8988T (cell line): Measurements from ENCODE around the gene DNM3.

ENCODE experiments used
- DNase-seq: peaks from one replicate; pipeline ENCODE4 v3.0.0; 2011

DNM3 gene

DNA sequence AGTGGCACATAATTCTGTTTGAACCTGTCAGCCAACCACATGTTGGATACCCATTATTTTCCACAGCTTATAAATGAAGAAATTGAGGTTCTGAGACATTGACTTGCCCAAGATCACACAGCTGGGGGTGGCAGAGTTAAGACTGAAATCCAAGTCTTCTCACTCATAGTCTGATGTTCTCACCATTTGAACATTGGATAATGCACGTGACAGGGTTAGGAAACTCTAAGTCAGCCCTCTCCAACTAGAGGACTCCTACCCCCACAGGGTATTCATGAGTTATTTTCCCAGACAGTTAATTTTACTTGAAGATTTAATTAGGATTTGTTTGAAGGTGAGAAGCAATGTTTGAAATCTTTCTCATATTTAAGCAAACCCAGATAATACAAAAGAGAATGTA is 541.1 kb downstream of the DNM3 start:
- DNase-seq: no peak

DNA sequence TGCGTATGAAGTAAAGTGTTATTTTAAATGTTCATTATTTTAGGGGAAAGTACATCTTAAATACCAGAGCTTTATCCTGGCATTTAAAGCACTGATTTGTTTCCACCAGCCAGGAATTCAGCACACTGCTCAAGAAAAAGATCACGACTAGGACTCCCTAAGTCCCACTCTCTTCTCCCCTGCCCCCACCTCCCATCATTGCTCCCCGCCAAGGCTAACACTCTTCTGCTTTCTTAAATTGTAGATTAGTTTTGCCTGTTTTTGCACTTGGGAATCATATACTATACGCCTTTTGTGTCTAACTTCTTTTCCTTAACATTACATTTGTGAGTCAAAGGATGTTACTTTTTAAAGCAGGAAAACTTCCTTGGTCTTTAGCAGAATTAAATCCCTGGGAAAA is 541.7 kb downstream of the DNM3 start:
- no peak for DNase-seq

DNA sequence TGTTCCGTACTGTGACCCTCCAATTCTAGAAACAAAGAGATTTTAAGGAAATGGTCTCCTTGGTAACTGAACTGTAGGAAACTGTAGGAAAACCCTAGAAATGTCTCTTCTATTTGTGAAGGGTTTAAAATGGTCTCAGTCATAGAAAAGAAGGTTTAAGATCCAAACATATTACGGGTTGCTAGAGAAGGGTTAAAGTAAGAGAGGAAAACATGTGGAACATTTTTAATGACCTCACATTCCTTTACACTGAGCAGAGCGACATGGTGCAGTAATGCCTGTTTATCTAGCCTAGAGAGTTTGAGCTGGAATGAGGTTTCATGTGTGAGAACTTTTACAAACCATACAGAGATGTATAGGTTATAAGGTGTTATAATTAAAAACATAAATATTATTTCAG is 542.2 kb downstream of the DNM3 start:
- DNase-seq: no peak

DNA sequence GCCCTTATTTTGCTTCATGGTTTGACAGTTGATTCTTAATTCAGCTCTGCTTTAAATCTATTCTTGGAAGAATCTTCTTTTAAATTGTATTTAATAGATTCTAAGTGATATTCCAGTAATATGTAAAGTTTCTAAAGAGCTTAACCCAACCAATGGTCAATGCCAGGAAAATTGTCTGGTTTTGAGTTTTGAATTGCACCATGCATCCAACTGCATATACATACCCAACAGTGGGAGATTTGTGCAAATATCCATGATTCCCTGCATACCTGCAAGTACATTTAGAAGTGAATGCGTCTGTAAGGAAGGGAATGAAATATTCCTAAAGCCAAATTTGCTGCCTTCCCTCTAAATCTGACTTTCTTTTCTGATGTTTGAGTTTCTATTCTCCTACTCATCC is 543.4 kb downstream of the DNM3 start:
- no peak for DNase-seq

DNA sequence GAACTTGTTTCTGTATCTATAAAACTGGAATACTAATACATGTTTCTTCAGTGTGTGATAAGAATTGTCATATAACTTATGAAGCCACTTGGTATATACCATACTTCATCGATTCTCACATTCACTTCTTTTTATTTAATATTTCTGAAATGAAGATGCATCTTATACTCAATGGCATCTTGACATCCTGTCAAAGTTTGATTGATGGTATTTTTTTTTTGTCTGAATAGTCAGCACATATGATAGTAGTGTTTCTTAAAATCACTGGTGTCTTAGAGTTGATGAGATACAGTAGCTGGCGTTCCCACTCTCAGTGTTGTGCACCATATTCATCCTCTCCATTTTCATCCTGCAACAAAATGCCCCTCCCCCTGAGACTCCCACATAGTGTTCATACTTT is 544.7 kb downstream of the DNM3 start:
- no peak for DNase-seq

DNA sequence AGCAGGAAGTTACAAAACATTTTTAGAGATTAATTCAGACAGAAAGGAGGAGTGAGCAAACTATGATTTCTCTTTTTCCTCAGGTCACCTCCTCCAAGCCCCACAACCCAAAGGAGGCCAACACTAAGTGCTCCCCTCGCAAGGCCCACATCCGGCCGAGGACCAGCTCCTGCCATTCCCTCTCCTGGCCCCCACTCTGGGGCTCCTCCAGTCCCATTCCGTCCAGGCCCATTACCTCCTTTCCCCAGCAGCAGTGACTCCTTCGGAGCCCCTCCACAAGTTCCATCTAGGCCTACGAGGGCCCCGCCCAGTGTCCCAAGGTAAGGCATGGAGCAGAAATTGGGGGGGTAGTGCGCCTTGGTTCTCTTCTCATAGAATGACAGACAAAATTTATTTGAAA is 547.2 kb downstream of the DNM3 start:
- DNase-seq: no peak

DNA sequence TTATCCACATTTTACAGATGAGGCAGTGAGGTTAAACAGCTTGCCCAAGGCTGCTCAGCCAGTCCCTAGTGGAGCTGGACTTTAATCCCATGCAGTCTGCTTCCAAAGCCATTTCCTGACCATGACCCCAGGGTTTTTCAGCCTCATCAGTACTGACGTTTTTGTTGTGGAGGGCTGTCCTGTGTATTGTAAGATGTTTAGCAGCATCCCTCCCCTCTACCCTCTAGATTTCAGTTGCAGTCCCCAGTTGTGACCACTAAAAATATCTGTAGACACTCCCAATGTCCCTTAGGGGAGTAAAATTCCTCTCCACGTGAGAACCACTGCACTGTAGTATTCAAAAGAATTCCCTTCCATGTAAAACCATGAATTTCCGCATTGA is 549.0 kb downstream of the DNM3 start:
- no peak for DNase-seq

DNA sequence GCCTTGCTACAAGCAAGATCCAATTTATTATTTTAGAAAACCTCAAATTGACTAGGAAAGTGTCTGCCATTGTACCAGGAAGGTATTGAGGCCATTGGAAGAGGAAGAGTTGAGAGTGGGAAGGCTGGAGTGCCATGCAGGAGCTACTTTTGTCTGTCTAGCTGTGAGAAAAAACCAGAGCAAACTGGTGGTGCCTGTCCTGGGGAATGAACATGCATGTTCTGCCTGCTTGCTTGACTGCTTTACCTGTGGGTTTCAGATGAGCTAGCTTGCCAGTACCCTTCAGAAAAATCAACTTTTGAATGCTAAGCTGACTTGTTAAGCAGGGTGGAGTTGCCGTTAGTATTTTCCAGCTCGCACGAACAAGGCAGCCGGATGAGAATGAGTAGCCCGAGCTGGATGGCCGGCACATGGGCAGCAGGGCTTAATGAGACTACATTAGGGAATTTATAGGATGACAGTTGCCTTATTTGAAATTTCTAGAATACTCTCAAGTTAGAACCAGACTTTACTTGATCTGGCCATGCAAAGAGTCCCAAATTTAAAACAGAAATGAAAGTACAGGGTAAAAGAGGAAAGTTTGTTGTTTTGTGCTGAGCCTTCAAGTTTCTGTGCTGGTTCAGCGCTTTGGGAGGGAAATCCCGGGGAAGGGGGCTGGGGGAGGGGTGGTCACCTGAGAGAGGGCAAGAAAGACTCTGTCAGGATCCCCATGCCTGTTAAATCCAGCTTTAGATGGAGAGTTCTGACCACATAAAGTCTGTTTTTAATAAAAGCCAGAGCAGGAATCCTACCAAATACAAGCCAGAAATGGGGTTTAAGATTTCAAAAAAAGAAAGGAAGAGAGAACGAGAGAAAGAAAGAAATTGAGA is 549.6 kb downstream of the DNM3 start:
- no peak for DNase-seq

DNA sequence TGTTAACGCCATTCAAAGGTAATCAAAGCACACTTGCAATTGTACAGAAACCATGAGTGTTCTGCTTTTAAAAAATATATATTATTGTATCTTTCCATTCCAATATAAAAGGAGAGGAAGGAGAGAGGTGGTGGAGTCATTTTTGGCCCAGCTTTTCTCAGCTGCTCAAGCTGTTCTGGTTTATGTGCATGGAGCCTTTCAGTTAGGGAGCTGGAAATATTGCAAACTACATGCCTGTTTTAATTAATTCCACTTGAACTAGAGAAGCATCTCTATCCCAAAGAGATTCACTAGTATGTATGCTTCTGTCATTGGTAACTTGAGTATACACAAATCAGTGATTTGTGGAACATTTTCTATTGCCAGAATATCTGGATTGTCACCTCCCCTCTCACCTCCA is 550.7 kb downstream of the DNM3 start:
- no peak for DNase-seq

DNA sequence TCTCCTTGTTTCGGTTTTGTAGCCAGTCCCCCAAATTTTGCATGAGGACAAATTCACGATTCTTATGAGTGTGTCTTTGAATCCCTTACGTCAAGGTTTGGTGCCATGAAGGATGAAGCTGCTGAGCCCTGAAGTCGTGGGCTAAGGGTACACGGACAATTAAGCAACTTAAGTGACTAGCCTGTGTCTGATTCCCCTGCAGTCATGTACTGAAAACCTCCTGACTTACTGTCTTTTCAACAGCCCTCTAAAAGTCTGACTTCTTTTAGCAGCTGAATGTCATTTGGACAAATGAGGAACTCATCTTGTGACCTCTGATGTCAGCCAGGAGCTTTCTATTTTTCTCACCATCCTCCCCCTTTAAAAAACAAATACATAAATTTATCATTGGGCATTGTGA is 552.1 kb downstream of the DNM3 start:
- no peak for DNase-seq

DNA sequence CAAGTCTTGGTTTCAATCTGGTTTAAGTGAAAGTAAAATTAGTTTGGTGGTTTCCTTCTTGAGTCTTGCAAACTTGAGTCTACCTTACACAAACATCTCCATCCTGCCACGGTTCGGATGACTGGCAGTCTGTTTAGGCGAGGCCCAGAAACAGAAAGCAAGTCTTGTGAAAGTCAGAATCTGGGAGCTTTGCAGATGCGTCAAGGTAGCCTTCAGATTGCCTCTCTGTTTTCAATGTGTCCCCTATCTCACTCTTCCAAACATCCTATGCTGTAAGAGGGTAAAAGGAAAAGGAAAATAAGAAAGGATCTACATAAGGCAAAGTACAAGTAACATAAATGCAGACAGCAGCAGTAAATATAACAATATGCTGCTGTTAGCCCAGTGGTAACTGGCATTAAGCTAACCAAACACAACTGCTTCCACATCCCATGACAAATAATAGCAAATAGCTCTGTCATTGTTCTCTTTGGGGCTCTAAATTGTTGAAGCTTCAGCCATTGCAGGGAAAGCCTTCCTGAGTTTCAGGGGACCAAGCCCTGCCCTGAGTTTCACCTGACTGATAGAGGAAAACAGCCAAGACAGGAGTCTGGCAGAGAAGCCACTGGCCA is 552.9 kb downstream of the DNM3 start:
- DNase-seq: no peak

DNA sequence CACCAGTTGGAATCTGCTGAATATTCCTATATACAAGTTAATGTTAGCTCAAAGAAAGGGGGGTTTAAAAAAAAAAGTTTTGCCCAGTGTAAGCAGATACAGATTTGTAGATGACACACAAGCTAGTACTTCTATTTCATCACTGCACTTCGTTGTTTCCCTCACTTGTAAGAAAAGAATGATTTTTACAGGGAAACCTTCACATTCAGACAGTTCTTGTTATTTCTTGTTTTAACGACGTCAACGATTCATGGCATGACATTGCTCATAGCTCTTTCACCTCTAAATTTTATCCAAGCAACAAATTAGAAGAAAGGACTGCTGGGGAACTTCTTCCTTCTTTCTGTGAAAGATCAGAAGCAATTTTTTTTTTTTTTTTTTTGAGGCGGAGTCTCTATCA is 553.5 kb downstream of the DNM3 start:
- DNase-seq: no peak

DNA sequence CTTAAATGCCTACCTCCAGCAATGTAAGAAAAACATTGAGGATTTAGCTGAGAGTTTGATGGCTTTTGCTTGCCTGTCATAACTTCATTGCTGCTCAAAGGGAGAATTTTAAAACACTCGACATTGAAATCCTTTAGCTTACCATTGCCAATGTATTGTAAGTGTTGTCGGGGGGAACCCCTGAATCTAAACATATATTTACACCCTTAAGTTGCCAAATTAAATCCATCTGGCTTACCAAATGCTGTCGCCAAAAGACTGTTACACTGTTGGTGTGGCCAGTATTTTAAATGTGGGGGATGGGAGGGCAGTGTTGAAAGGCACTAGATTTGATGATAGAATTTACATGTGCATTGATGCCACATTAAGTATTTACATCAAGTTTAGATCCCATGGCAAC is 554.3 kb downstream of the DNM3 start:
- DNase-seq: no peak

DNA sequence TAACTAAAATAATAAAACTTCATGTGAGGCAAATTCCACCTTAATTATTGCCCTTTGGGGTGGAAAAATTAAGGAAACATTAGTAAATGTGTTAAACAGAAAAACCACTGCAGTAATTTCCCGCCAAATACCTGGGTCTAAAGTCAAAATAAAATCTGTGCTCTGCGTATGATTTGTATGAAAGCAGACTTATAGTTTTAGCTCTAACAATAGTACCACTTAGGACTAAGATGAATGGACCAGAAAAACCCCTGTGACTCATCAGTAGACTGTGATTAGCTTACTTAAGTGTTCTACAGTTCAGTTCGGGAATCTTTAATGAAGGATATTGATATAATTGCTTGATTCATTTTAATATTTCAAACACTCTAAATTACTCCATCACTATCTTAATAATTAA is 555.9 kb downstream of the DNM3 start:
- DNase-seq: no peak

DNA sequence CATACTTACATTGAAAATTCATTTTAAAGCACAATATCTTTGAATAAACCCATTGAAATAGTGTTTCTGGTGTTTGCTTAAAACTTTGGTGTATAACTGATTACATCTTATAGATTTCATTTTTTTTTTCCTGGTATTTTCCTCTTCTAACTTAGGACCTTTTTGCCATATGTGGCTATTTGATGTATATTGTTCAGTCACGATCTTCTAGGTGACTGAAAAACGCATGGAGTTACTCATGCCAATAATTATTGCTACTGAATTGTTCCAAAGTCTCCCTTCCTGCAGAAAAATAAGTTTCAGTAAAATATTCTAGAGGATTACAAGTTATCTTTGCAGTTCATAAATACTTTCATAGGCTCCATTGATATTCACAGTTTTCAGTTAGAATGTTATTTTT is 556.3 kb downstream of the DNM3 start:
- DNase-seq: no peak

DNA sequence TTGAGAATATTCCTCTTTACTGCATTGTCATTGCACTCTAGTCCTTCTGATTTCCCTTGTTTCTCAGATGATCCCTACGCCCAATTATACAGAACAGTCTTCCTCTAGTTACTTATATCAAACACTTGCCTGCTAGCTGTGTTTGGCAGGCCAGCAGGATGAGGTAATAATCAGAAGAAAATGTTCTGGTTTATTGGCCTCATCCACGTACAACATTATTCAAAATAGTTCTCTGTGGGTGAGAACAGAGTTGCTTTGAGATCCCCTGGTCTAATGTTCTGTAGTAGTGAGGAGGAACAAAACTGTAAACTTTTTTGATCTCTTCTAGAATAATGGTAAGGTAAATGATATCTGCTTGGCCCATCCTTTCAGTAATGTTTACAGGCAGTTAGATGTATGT is 556.9 kb downstream of the DNM3 start:
- DNase-seq: no peak

DNA sequence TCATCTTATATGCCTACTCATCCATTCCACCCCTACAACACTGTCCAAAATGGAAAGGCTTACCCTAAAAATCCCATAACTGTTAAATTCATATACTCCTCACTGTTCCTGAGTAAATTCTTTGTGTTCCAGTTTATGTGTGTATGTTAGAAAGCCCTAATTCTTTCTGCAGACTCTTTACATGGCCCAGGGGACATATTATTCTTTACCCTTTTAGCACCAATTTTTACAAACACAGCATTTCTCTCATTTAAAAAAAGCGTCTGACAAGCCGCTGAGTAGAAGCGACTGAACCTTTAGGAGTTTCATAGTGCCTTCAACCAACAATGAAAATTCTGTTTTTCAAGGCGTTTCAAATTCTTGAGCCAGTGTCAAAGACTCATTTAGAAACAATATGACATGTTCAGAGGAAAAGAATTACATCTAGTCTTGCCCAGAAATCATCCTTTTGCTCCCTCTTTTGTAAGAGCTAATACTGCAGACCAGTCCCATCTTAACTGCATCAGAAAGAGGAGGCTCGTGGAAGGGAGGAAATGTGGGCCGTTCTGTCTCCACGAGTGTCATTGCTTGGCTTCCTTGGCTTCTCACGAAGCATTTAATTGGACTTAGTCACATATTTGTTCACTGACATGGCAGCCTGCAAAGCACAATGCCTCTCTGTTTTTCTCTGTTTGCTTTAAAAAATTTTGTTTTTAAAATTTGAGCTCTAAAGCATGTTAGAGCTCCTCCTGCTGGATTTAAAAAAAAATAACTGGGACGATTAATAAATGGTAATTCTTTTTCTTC is 557.9 kb downstream of the DNM3 start:
- DNase-seq: no peak

DNA sequence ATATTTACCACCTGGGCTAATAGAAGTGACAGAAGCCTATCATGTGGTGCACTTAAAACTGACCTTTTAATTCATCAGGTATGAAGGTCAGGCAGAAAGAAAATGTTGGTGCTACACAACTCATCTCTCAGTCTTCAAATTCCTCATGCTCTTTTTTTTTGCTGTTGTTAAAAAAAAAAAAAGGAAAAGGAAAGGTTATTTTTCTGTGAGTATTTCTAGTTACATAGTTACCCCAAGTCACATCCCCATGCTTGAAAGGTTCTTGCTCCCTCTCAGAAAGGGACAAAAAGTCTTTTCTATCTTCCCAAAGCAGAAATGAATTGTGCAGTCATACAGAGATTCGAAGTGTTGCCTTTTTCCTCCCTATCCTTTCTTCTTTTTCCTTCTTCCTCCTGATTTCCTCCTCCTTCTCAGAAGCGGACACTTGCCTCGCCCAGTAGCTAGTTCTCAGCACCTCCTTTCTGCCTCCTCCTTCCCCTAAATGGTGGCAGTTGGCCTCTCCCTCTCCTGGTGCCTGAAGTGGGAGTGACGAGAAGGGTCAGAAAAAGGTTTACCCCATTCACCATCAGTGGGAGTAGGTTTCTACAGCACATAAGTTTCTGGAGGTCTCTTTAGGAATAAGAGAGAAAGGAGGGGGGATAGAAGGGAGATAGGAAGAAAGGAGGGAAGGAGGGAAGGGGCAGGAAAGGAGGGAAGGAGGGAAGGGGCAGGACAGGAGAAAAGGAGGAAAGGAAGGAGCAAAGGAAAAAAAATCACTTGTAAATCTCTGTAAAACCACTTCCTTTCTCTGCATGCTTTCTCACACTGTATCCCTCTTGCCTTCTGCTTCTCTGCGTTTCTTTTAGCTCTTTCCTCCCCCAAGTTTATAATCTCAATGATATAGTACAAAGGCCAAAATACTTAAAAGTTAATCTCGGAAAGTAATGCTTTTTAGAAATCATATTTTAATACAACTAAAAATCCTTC is 558.7 kb downstream of the DNM3 start:
- no peak for DNase-seq

DNA sequence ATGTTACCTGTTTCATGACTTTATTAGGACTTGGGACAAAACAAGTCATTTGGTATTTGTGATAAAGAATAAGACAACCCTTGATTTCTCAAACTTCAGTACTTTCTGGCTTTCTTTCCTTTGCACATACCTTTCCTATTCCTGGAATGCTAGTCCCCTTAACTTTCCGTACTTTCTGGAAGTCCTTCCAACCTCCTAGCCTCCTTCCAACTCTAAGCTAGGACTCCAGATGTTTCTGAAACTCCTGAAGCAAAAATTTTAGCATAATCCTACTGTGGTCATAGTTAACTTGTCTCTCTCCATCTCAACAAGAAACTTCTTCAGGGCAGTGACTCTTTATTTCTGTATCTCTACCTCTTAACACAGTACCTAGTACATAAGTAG is 559.4 kb downstream of the DNM3 start:
- DNase-seq: no peak

DNA sequence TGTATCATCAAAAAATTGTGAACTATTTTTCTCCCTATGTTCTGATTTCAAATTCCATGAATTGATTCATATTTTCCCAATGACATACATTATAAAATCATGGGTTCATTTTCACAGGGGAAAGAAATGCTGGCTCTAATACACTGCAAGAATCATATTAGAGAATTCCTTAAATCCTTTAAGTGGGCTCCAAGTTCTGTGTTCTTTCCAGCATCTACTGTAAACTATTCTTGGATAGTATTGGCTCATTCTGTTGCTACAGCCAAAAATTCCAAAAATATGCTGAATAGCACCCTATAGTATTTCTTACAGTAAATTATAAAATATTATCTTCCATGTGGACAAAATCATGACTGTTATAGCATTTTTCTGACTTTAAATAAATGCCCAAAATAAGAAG is 560.2 kb downstream of the DNM3 start:
- DNase-seq: no peak

DNA sequence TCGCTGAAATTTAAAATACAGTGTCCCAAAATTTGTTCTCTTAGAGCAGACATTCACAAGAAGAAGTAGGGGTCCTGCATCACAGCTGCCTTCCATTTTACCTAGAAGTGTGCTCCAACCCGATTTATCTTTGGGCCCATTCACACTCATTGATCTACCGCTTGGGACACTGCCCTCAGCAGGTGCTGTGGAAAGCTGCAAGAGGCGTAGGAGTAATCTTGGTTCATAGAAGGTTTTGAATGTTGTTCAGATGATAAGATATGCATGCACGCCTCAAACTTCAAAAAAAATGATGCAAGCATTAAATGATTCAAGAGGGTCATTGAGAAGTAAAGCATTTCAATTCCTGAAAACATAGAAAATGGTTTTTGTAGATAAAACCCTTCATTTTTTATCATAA is 560.6 kb downstream of the DNM3 start:
- DNase-seq: no peak

DNA sequence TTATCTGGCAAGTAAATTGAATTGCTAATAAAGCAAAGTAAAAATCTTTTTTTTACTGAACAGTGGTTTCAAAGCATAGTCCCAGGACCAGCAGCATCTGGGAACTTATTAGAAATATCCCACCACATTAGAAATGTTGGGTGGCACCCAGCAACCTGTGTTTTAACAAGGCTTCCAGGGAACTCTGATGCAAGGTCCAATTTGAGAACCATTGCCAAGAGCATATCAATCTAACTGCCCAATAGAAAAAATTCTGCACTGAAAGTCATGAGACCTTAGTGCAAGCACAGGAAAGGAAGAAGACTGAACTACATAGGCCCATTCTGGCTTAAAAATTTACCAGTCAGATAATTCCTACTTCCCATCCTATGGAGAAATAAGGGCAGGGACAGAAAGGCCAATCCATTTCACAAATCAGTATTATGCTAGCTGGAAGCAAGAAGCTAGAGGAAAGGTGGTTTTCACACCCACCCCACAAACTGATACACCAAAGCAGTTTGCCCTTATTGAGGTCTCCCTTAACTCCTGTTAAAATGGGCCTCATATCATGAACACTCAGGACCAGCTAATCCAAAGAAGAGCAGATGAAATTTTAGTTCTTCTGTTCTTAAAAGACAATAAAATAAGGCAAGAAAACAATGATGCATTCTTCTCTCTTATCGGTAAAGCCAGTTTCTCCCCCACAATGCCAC is 561.7 kb downstream of the DNM3 start:
- DNase-seq: no peak
